GM13977 (cell line): ENCODE data around the gene SHISA9.

Experiments
- DNase-seq: peaks from one replicate; pipeline ENCODE4 v3.0.0; 2012; ENCODE audit warnings: low spot score
- CTCF ChIP-seq: IDR thresholded peaks from 2 replicates; pipeline ENCODE4 v1.5.1; 2012; ENCODE audit warnings: mild to moderate bottlenecking, control low read depth; ENCODE audit not compliant: insufficient read depth; ENCODE audit errors: extremely low read depth, missing control alignments
- in situ Hi-C: fragments of 300-500 bp; cut with MboI; formaldehyde crosslinking; loops from one replicate; pipeline ENCODE4 v1.12.0; 2022; ENCODE audit warnings: low sequenced_read_pairs, low pct_unique_long_range_greater_than_20kb, mixed read lengths, inconsistent platforms; ENCODE audit not compliant: unreplicated experiment

SHISA9 gene

GRCh38 chr16:12941896-12942295, 40.5 kb downstream of the SHISA9 start:
- in situ Hi-C loops = no loop called here
- DNase-seq = no peak

GRCh38 chr16:12942861-12943260, 41.5 kb downstream of the SHISA9 start:
- no peak for TF ChIP-seq CTCF
- no peak for DNase-seq
- in situ Hi-C loops = no loop called here

More at GRCh38 chr16:12941896-12942295, 40.5 kb downstream of the SHISA9 start:
- TF ChIP-seq CTCF = no peak

GRCh38 chr16:12944300-12944699, 42.9 kb downstream of the SHISA9 start:
- in situ Hi-C loops = no loop called here
- TF ChIP-seq CTCF = no peak
- no peak for DNase-seq

GRCh38 chr16:12951392-12951791, 50.0 kb downstream of the SHISA9 start:
- in situ Hi-C loops = no loop called here
- DNase-seq = no peak
- no peak for TF ChIP-seq CTCF

GRCh38 chr16:12951976-12952375, 50.6 kb downstream of the SHISA9 start:
- in situ Hi-C loops = no loop called here
- no peak for TF ChIP-seq CTCF
- no peak for DNase-seq

- TF ChIP-seq CTCF = no peak
- no peak for DNase-seq
- in situ Hi-C loops = no loop called here
Observed at GRCh38 chr16:12958366-12958765, 57.0 kb downstream of the SHISA9 start.

- no peak for DNase-seq
- in situ Hi-C loops = no loop called here
- TF ChIP-seq CTCF = no peak
Observed at GRCh38 chr16:12959072-12959471, 57.7 kb downstream of the SHISA9 start.
